Lung microvascular endothelial cell (primary cell): ENCODE measurements around the gene RBM15B. TPM values are rescaled to one million over a fixed set of nuclear protein-coding genes. Genes with fewer than 3 reads are reported as not detected.

ENCODE experiments used
- DNase-seq, 2 donors: peaks; one replicate each; pipeline versions ENCODE4 v3.0.0 to v3.0.0-alpha.2; 2010; ENCODE audit warnings: low read depth in 2 of 2
- total RNA-seq: library from RNA; depleted of rRNA; stranded (reverse); fragments of >200 nt; gene quantifications from 2 replicates; pipeline ENCODE4 v1.2.1, GENCODE V29; 2014

Gene RBM15B
- total RNA-seq, 1 donor from 2014 or later, result 30.8 TPM

- no peak for DNase-seq
Measured at GRCh38 chr3:51392355-51393133, 1.5 kb downstream of the RBM15B start.

GRCh38 chr3:51393134-51393495, 2.0 kb downstream of the RBM15B start:
- no peak for DNase-seq

GRCh38 chr3:51393564-51393963, 2.5 kb downstream of the RBM15B start:
- no peak for DNase-seq

GRCh38 chr3:51394541-51394940, 3.5 kb downstream of the RBM15B start:
- no peak for DNase-seq

GRCh38 chr3:51395493-51396213, 4.6 kb downstream of the RBM15B start:
- no peak for DNase-seq

- no peak for DNase-seq
Measured at GRCh38 chr3:51396401-51396800, 5.3 kb downstream of the RBM15B start.

- no peak for DNase-seq
Measured at GRCh38 chr3:51397392-51397791, 6.3 kb downstream of the RBM15B start.

GRCh38 chr3:51398595-51399310, 7.7 kb downstream of the RBM15B start:
- DNase-seq, result no peak

GRCh38 chr3:51400166-51400565, 9.1 kb downstream of the RBM15B start:
- DNase-seq, result no peak

- DNase-seq, result no peak
Measured at GRCh38 chr3:51401735-51402134, 10.7 kb downstream of the RBM15B start.

GRCh38 chr3:51403675-51404074, 12.6 kb downstream of the RBM15B start:
- no peak for DNase-seq

- DNase-seq, result no peak
Measured at GRCh38 chr3:51408021-51408420, 16.9 kb downstream of the RBM15B start.

GRCh38 chr3:51408813-51409212, 17.7 kb downstream of the RBM15B start:
- DNase-seq, result peak in 1 of 2 donors; percentile 20

- DNase-seq, result peak; percentile 58 to 59
Measured at GRCh38 chr3:51422211-51422610, 31.1 kb downstream of the RBM15B start.

GRCh38 chr3:51426921-51427320, 35.8 kb downstream of the RBM15B start:
- DNase-seq, result no peak

GRCh38 chr3:51429138-51429537, 38.1 kb downstream of the RBM15B start:
- no peak for DNase-seq

GRCh38 chr3:51434110-51434509, 43.0 kb downstream of the RBM15B start:
- no peak for DNase-seq

GRCh38 chr3:51434746-51435327, 43.8 kb downstream of the RBM15B start:
- DNase-seq, result peak; percentile 73 to 79

- no peak for DNase-seq
Measured at GRCh38 chr3:51436998-51437639, 46.0 kb downstream of the RBM15B start.

- DNase-seq, result no peak
Measured at GRCh38 chr3:51441282-51442030, 50.4 kb downstream of the RBM15B start.
